RWPE1 (cell line): ENCODE results near the gene FLT3LG.

Experiments used
- CTCF ChIA-PET: fragments of 350-600 bp; sonication (Branson Sonifier 250); formaldehyde crosslinking; extraction: SDS; loops from one replicate; lab custom pipeline; 2021; lab: Yijun Ruan, JAX
- POLR2A ChIA-PET: fragments of 400-600 bp; formaldehyde crosslinking; extraction: SDS; loops from one replicate; lab custom pipeline; 2020; ENCODE audit warnings: antibody characterized with exemption; ENCODE audit not compliant: low non-redundant PET; lab: Yijun Ruan, JAX
- DNase-seq: peaks from one replicate; pipeline ENCODE4 v3.0.0; 2012; ENCODE audit warnings: low spot score
- H3K27ac ChIP-seq: fragments of 450-650 bp; 2 replicates; pipeline ENCODE4 v1.5.1; 2017
- CTCF ChIP-seq: fragments of 450-650 bp; conservative IDR thresholded peaks from 2 replicates; pipeline ENCODE4 v1.5.1; 2017; ENCODE audit warnings: low read depth, mild to moderate bottlenecking

Gene FLT3LG

GRCh38 chr19:49497047-49497788 lies 23.2 kb downstream of the FLT3LG start:
- POLR2A ChIA-PET: interaction anchor here (0.9 kb wide), 1 partner anchor 49 kb away, joined by 7 read pairs; no protein-coding TSS in a partner anchor
- CTCF ChIA-PET: interaction anchor here (0.6 kb wide), 1 partner anchor 1468 kb away, joined by 3 read pairs; no protein-coding TSS in a partner anchor
- no peak for TF ChIP-seq CTCF
- peak overlapping the region; percentile 96 for H3K27ac ChIP-seq
- peak; percentile 56 for DNase-seq

- POLR2A ChIA-PET: no interaction called here
These were observed 23.7 kb downstream of the FLT3LG start for GRCh38 chr19:49497789-49498103.

GRCh38 chr19:49498475-49498874 lies 24.5 kb downstream of the FLT3LG start:
- peak overlapping the region; percentile 96 for H3K27ac ChIP-seq
- ChIA-PET POLR2A (no interaction called here), CTCF (interaction anchor here (0.6 to 1.5 kb wide), 2 partner anchors 48 to 439 kb away, joined by 3 to 5 read pairs; no protein-coding TSS in a partner anchor)
- no peak for DNase-seq
- no peak for TF ChIP-seq CTCF

More at GRCh38 chr19:49497789-49498103, 23.7 kb downstream of the FLT3LG start:
- no peak for DNase-seq
- TF ChIP-seq CTCF: no peak
- peak overlapping the region; percentile 96 for H3K27ac ChIP-seq
- CTCF ChIA-PET: interaction anchor here (0.6 kb wide), 1 partner anchor 1468 kb away, joined by 3 read pairs; no protein-coding TSS in a partner anchor

DNA sequence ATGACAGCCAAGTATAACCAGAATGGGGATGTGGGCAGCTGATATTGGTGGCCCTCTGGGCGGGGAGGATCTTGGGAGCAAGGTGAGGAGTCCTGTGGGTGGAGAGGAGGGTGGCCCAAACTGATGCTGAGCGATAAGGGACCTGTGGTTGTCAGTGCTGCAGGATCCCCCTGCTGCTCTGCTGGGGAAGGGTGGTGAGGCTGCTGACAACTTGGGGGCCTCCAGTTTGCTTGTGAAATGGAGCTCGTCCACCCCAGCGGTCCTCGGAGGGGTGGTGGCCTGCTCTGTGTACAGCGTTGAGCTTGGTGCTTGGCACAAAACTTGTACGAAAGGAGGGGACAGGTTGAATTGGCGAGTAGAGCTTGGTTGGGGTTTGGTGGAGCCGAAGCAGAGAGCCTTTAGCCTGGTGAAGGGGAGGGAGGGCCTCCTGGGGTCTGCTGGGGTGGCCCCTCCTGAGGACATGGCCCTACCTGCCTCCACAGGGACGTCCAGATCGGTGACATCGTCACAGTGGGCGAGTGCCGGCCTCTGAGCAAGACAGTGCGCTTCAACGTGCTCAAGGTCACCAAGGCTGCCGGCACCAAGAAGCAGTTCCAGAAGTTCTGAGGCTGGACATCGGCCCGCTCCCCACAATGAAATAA lies 25.1 kb downstream of the FLT3LG start:
- TF ChIP-seq CTCF: no peak
- H3K27ac ChIP-seq: peak overlapping the region; percentile 96
- ChIA-PET CTCF (interaction anchor here (0.6 to 1.5 kb wide), 3 partner anchors 48 to 349 kb away, joined by 4 to 5 read pairs (median 4); no protein-coding TSS in a partner anchor), POLR2A (no interaction called here)
- no peak for DNase-seq

DNA sequence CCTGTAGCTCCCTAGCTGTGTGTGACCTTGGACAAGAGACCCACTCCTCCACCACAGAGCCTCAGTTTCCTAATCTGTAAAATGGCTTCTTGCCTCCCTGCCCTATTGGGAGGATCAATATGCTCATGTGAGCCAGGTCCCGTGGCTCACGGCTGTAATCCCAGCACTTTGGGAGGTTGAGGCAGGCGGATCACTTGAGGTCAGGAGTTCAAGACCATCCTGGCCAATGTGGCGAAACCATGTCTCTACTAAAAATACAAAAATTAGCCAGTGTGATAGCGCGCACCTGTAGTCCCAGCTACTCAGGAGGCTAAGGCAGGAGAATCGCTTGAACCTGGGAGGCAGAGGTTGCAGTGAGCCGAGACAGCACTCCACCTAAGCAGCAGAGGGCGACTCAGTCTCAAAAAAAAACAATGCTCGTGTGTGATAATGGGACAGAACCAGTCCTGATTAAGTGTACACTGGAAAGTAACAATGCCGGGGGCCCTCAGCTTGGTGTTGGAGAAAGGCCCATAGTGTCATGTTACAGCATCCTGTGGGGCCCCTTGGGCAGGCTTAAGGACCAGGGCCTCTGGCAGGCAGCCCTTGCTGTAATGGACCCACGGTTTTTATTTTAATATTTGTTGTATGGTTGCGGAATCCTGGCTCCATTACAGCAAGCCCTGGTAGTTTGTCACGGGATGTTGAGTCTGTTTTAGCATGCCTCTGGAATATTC lies 29.0 kb downstream of the FLT3LG start:
- H3K27ac ChIP-seq: no peak overlapping the region
- peak; percentile 48 for DNase-seq
- peak; percentile 74 for TF ChIP-seq CTCF
- ChIA-PET POLR2A (no interaction called here), CTCF (interaction anchor here (0.6 to 2.0 kb wide), 13 partner anchors 14 to 178 kb away, joined by 3 to 18 read pairs (median 5); no protein-coding TSS in a partner anchor)

- CTCF ChIA-PET: interaction anchor here (0.6 to 2.0 kb wide), 12 partner anchors 13 to 178 kb away, joined by 3 to 18 read pairs (median 5); no protein-coding TSS in a partner anchor
- DNase-seq: no peak
- POLR2A ChIA-PET: no interaction called here
- no peak for TF ChIP-seq CTCF
- H3K27ac ChIP-seq: no peak overlapping the region
These were observed 29.6 kb downstream of the FLT3LG start for GRCh38 chr19:49503582-49503962.
